HG02840 (cell line): Measurements from ENCODE around the gene PRR18.
A peak's percentile ranks its signal among the peaks of the same experiment; 100 is the strongest.

Source experiments
- ATAC-seq: cut with Tn5 transposase; IDR thresholded peaks from one replicate; pipeline ENCODE4 v1.9.1; 2021; ENCODE audit warnings: mild to moderate bottlenecking, moderate library complexity, moderate number of reproducible peaks; ENCODE audit not compliant: unreplicated experiment, low FRiP score

PRR18 gene

GRCh38 chr6:166279393-166279679 is 28.9 kb downstream of the PRR18 start:
- no peak for ATAC-seq

GRCh38 chr6:166278579-166279392 is 29.4 kb downstream of the PRR18 start:
- ATAC-seq, result no peak

GRCh38 chr6:166277892-166278578 is 30.2 kb downstream of the PRR18 start:
- no peak for ATAC-seq

GRCh38 chr6:166277018-166277417 is 31.2 kb downstream of the PRR18 start:
- ATAC-seq, result no peak

- ATAC-seq, result peak; percentile 74
Observed at GRCh38 chr6:166275714-166276166, 32.5 kb downstream of the PRR18 start.

- no peak for ATAC-seq
Observed at GRCh38 chr6:166274739-166275370, 33.3 kb downstream of the PRR18 start.

GRCh38 chr6:166274163-166274562 is 34.0 kb downstream of the PRR18 start:
- no peak for ATAC-seq

- ATAC-seq, result no peak
Observed at GRCh38 chr6:166271376-166271765, 36.8 kb downstream of the PRR18 start.

GRCh38 chr6:166270706-166271375 is 37.4 kb downstream of the PRR18 start:
- ATAC-seq, result no peak

- ATAC-seq, result no peak
Observed at GRCh38 chr6:166269301-166270039, 38.7 kb downstream of the PRR18 start.

GRCh38 chr6:166268431-166268830 is 39.8 kb downstream of the PRR18 start:
- no peak for ATAC-seq

GRCh38 chr6:166267526-166267925 is 40.7 kb downstream of the PRR18 start:
- no peak for ATAC-seq

GRCh38 chr6:166266336-166266735 is 41.9 kb downstream of the PRR18 start:
- no peak for ATAC-seq

- no peak for ATAC-seq
Observed at GRCh38 chr6:166262743-166263515, 45.3 kb downstream of the PRR18 start.

GRCh38 chr6:166259296-166259977 is 48.8 kb downstream of the PRR18 start:
- no peak for ATAC-seq

- no peak for ATAC-seq
Observed at GRCh38 chr6:166258854-166259276, 49.3 kb downstream of the PRR18 start.

GRCh38 chr6:166257911-166258318 is 50.3 kb downstream of the PRR18 start:
- no peak for ATAC-seq
